GM12872 (cell line): Measurements from ENCODE around the gene RPRD2.
A peak's percentile ranks its signal among the peaks of the same experiment; 100 is the strongest.

Experiments
- TF ChIP-seq, protein P1 (sequence below): IDR thresholded peaks from 3 replicates; pipeline ENCODE4 v1.5.1; 2011; ENCODE audit warnings: low read depth, mild to moderate bottlenecking, low read length, moderate library complexity; ENCODE audit not compliant: insufficient read depth

Gene RPRD2

GRCh38 chr1:150477320-150477719, 113.4 kb downstream of the RPRD2 start:
- TF ChIP-seq, protein P1, sequence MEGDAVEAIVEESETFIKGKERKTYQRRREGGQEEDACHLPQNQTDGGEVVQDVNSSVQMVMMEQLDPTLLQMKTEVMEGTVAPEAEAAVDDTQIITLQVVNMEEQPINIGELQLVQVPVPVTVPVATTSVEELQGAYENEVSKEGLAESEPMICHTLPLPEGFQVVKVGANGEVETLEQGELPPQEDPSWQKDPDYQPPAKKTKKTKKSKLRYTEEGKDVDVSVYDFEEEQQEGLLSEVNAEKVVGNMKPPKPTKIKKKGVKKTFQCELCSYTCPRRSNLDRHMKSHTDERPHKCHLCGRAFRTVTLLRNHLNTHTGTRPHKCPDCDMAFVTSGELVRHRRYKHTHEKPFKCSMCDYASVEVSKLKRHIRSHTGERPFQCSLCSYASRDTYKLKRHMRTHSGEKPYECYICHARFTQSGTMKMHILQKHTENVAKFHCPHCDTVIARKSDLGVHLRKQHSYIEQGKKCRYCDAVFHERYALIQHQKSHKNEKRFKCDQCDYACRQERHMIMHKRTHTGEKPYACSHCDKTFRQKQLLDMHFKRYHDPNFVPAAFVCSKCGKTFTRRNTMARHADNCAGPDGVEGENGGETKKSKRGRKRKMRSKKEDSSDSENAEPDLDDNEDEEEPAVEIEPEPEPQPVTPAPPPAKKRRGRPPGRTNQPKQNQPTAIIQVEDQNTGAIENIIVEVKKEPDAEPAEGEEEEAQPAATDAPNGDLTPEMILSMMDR = no peak

- TF ChIP-seq, protein P1 = no peak
Measured at GRCh38 chr1:150477733-150478132, 113.8 kb downstream of the RPRD2 start.

DNA sequence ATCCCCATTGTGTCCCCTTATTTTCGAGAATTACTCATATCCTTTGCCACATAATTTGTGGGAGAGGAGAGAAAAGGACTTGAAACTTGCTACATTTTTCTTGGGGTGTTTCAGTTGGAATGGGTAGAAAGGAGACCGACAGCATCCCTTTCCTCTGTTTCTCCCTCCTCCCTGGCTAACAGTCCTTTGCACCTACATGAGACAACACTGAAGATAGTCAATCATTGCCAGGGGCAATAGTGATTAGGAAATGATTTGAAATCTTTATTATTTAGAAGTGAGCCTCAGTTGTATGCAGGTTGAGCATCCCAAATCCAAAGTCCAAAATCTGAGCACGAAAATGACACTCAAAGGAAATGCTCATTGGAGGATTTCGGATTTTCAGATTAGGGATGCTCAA, 115.4 kb downstream of the RPRD2 start:
- TF ChIP-seq, protein P1 = no peak

GRCh38 chr1:150479927-150480352, 116.0 kb downstream of the RPRD2 start:
- TF ChIP-seq, protein P1 = no peak

- TF ChIP-seq, protein P1 = no peak
Measured at GRCh38 chr1:150484431-150484830, 120.5 kb downstream of the RPRD2 start.

- TF ChIP-seq, protein P1 = 0 out of 3 replicates have a peak, but pooled peaks have one; percentile 23
Measured at GRCh38 chr1:150484861-150485260, 120.9 kb downstream of the RPRD2 start.

GRCh38 chr1:150486966-150487762, 123.2 kb downstream of the RPRD2 start, which contains the start of gene TARS2:
Gene TARS2, plus strand, starts transcription at chr1:150487419. Its CDS starts 32 bp downstream, at chr1:150487451.
- TF ChIP-seq, protein P1 = no peak
